GM15510 (cell line): ENCODE data around the gene AP4B1.

Experiments
- POLR2A ChIP-seq: IDR thresholded peaks from 3 replicates; pipeline ENCODE4 v1.6.1; 2011; ENCODE audit warnings: borderline replicate concordance; ENCODE audit not compliant: insufficient read length; ENCODE audit errors: extremely low read depth

AP4B1 gene

DNA sequence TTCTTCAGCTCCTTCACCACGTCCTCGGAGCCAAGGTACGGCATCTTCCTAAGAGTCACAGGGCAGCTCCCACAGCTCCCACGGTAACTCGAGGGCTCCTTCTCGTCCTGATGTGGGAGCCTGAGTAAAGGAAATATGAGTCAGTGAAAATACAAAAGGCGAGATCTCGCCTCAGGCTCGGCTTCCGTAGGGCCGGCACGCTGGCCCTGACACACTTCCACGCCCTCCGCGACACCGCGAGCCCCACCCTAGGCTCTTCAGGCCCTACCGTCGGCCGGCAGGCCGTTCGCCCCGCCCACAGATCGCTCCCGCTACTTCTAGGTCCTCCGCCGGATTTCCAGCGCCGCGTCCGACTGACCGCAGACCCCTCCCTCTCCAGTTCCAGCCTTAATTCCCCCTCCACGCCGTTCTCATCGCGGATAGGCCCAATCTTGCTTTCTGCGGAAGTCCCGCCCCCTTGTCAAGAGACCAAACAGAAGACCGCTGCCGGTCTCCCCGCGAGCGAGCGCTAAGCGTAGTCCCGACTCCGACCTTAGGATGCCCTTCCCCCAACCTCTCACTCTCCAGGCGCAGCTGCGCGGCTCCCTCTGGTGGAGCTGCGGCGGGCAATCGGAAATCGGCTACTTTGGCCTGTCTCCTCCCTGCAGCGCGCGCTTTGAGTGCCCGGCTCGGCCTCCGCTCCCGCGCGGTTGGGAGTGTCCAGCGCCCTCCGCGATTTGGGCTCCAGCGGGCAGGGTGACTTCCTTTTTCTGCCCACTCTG is at the start of gene AP4B1, which contains the start of gene DCLRE1B:
Gene AP4B1 (minus strand): TSS at position 126 of the 761 bp plus-strand sequence. CDS start 82 bp downstream, at position 44.
Gene DCLRE1B (plus strand): TSS at position 653 of the 761 bp plus-strand sequence. CDS start 261 bp downstream, outside the sequence.
- peak; percentile 79 for TF ChIP-seq POLR2A

- TF ChIP-seq POLR2A: no peak
Measured at GRCh38 chr1:113951719-113952118, 47.1 kb upstream of the AP4B1 start.

GRCh38 chr1:113950908-113951307 is 46.3 kb upstream of the AP4B1 start:
- TF ChIP-seq POLR2A: no peak

- TF ChIP-seq POLR2A: no peak
Measured at GRCh38 chr1:113949007-113949406, 44.4 kb upstream of the AP4B1 start.

GRCh38 chr1:113947388-113948107 is 42.9 kb upstream of the AP4B1 start:
- no peak for TF ChIP-seq POLR2A

DNA sequence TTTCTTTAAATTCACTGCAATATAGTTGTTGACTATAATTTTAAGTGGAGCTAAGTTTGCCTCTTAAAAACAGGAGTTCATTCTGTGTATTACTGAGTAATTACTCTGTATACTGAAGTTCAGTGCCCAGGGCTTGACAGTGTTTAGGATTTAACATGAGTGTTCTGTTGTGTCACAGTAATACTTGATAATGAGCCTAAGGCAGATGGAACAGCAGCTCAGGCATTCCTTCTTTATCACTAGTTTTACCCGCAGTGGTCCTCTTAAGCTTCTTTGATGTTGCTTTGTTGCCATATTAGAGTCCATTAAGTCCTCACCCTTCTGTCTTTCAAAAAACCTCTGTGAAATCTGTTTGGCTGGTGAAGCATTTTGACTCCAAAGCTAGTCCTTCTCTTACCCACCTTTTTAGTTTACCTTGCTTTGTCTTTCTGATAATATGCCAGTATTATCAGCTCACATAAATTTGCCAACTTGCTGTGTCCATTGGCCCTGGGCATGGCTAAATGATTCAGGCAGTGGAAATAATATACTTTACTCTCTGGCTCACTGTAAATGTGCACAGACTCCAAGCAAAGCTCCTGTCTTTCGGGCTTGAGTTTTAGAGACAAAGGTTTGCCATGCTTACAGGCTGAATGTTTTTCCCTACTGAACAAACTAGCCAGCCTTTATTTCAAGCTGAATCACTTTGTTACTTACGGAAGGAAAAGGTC is 42.2 kb upstream of the AP4B1 start:
- no peak for TF ChIP-seq POLR2A

DNA sequence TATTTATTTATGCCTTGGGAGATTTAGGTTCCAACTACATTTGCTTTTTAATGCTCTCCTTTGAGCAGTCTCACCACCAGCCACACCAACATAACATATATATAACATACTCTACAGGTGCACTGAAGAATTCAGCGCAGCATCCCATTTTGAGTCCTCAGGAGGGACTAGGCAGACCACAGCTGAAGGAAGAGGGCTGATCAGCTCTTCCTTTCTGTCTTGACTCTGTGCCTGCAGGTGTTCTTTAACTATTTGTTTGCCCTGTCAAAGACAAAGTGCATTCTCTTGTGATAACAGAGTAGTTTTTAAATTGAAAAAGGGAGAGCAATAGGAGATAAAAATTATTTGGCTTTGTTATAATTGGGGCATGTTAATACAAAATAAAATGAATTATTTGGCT is 41.5 kb upstream of the AP4B1 start:
- no peak for TF ChIP-seq POLR2A

DNA sequence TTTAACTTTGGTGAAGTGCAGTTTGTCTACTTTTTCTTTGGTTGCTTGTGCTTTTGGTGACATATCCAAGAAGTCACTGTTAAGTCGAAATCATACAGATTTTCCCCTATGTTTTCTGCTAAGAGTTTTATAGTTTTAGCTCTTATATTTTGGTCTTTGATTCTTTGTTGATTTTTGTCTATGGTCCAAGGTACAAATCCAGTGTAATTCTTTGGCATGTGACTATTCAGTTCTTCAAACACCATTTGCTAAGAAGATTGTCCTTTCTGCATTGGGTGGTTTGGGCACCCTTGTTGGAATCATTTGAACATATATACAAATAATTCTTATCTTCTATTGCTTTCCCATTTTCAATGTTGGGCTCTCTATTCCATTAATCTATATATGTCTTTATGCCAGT is 40.7 kb upstream of the AP4B1 start:
- TF ChIP-seq POLR2A: no peak

DNA sequence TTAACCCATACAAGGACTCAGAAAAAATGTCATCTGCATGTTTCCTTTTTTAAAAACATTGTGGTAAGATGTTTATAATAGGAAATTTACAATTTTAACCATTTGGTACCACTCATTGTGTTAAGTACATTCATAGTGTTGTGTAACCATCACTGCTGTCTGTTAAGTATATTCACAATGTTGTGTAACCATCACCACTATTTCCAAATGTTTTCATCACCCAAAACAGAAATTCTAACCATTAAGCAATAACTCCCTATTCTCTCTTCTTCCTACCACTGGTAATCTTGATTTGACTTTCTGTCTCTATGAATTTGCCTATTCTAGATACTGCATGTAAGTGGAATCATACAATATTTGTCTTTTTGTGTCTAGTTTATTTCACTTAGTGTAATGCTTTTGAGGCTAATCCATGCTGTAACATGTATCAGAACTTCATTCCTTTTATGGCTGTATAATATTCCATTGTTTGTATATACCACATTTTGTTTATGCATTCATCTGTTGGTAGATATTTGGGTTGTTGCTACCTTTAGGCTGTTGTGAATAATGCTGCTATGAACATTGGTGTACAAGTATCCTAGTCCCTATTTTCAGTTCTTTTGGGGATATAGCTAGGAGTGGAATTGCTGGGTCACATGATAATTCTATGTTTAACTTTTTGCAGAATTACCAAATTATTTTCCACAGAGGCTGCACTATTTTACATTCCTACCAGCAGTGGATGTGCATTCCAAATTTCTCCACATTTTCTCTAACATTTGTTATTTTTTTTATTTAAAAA is 38.6 kb upstream of the AP4B1 start:
- no peak for TF ChIP-seq POLR2A

DNA sequence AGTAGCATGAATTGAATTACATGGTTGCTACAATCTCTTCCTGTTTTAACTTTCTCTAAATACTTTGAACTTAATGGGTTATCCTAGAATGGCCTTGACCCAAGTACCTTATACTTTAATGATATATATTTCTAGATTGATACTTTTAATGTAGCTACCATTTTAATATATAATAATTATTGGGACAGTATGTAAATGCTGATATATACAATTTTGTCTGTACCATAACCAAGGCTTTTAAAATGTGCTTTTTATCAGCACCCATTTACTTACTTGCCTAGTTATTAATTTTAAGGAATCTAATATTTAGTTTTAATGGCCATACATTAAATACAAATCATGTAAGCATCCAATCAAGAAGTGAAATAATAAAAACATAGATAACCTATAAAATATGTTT is 37.9 kb upstream of the AP4B1 start:
- TF ChIP-seq POLR2A: no peak

GRCh38 chr1:113941245-113941559 is 36.6 kb upstream of the AP4B1 start:
- TF ChIP-seq POLR2A: no peak

GRCh38 chr1:113940365-113941244 is 36.0 kb upstream of the AP4B1 start:
- TF ChIP-seq POLR2A: no peak

DNA sequence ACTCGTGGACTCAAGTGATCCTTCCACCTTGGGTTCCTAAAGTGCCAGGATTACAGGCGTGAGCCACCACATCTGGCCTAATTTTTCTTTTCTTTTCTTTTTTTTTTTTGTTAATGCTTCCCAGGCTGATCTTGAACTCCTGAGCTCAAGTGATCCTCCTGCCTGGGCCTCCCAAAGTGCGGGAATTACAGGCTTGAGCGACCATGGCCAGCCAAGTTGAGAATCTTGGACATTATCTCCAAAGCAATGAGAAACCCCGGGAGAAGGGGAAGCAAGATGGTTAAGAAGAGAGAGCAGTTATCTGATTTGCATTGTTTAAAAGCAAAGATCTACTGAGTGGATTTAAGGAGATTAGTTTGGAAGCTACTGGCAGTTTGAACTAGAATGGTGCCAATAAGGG is 33.6 kb upstream of the AP4B1 start:
- TF ChIP-seq POLR2A: no peak

GRCh38 chr1:113937146-113937545 is 32.5 kb upstream of the AP4B1 start:
- TF ChIP-seq POLR2A: no peak
